Small intestine (tissue), 7 donors: ENCODE results near the gene MISP. TPM values are rescaled to one million over a fixed set of nuclear protein-coding genes. Genes with fewer than 3 reads are reported as not detected.

Source experiments
- DNase-seq, 2 donors: peaks; one replicate each; pipeline versions ENCODE4 v3.0.0 to v3.0.0-alpha.2; 2013
- FAIRE-seq: peaks from 2 replicates; lab custom pipeline; 2012; peaks lifted over from hg19 to GRCh38; lab: Jason Lieb, UNC
- H3K27ac ChIP-seq, 3 donors: one replicate each; pipeline ENCODE4 v1.5.1; 2013; ENCODE audit warnings: low read length in 2 of 3, mild to moderate bottlenecking in 2 of 3, control low read depth in 1 of 3, inconsistent platforms in 1 of 3, low read depth in 1 of 3, moderate library complexity in 1 of 3
- H3K27me3 ChIP-seq, 3 donors: one replicate each; pipeline ENCODE4 v1.6.1; 2013; ENCODE audit warnings: low read length in 3 of 3, inconsistent platforms in 1 of 3; ENCODE audit not compliant: control insufficient read depth in 3 of 3, insufficient read depth in 3 of 3
- H3K36me3 ChIP-seq, 3 donors: one replicate each; pipeline ENCODE4 v1.6.1; 2013; ENCODE audit warnings: low read length in 3 of 3, inconsistent platforms in 1 of 3, low read depth in 1 of 3, mild to moderate bottlenecking in 1 of 3, moderate library complexity in 1 of 3; ENCODE audit not compliant: control insufficient read depth in 3 of 3, insufficient read depth in 2 of 3
- H3K4me1 ChIP-seq, 3 donors: one replicate each; pipeline ENCODE4 v1.6.1; 2013; ENCODE audit warnings: low read length in 2 of 3, inconsistent platforms in 1 of 3, low read depth in 1 of 3, mild to moderate bottlenecking in 1 of 3, moderate library complexity in 1 of 3; ENCODE audit not compliant: control insufficient read depth in 3 of 3, insufficient read depth in 2 of 3
- H3K4me3 ChIP-seq, 3 donors: one replicate each; pipeline ENCODE4 v1.5.1; 2013; ENCODE audit warnings: low read length in 3 of 3, control low read depth in 1 of 3, inconsistent platforms in 1 of 3, low read depth in 1 of 3, mild to moderate bottlenecking in 1 of 3, moderate library complexity in 1 of 3
- H3K9me3 ChIP-seq, 2 donors: one replicate each; pipeline ENCODE4 v1.6.1; 2013; ENCODE audit warnings: low read depth in 1 of 2, low read length in 1 of 2; ENCODE audit not compliant: control insufficient read depth in 2 of 2, insufficient read depth in 1 of 2
- WGBS, 3 donors: extraction: QIAGEN DNeasy Blood & Tissue Kit; methylation state at CpG; one replicate each; pipeline ENCODE4 v1.1.7; 2013; 5-methylcytosine and 5-hydroxymethylcytosine counted together
- polyA plus RNA-seq, 4 donors: library from polyadenylated mRNA; stranded (reverse) in 3 of 4; unstranded in 1 of 4; fragments of 200-250 nt in 3 of 4; fragments of 120-200 nt in 1 of 4; gene quantifications; one replicate each; pipeline versions ENCODE4 v1.2.1 to v1.2.3, GENCODE V29; 2013
- donor health status: healthy with polysubstance abuse.
- donor health status: control.
- donor health status: control.
- donor health status: Bipolar disorder and iron deficiency.
- donor health status: healthy.

The MISP gene
- polyA plus RNA-seq, 4 donors, result 189 to 644 (median 383) TPM

DNA sequence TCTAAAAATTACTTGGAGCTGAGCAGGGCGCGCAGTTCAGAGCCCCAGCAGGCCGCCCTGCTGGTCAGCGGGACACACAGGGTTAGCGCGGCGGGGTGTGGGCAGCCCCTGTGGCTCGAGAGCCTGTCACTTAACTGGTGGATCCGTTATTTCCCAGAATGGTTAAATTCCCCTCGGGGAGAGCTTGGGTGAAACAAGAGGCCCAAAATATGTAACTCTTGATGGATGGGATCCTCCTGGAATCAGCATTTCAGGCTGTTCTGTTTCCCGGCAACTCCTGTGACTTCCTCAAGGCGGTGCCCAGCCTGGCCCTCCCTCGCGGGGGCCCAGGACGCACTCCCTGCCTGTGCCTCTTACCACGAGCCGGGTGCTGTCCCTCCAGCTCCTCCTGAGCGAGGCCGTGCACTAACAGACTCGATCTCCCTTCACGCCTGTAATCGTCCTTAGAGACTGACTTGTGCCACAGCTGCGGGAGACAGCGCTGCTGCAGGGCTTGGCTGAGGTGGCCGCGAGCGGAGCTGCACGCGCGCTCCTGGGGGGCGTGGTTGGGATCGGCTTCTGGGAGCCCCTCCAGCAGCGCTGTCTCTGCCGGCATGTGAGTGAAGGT lies 56.0 kb downstream of the MISP start:
- Histone ChIP-seq H3K36me3 (peaks cover 47 to 97% (median 61%) of the 10 kb centered on the region in 3 donors), H3K27me3 (no peaks in the 10 kb centered on the region), H3K4me3 (no peak overlapping the region), H3K9me3 (peaks cover 0 to 1% of the 10 kb centered on the region in 2 donors), H3K27ac (no peak overlapping the region), H3K4me1 (peaks cover 0 to 13% (median 3%) of the 10 kb centered on the region in 3 donors)
- FAIRE-seq (no peak), DNase-seq (no peak)
- 86 to 90% (median 90%) methylated on average over 33 to 34 of the region's 34 CpGs for WGBS, 3 donors

DNA sequence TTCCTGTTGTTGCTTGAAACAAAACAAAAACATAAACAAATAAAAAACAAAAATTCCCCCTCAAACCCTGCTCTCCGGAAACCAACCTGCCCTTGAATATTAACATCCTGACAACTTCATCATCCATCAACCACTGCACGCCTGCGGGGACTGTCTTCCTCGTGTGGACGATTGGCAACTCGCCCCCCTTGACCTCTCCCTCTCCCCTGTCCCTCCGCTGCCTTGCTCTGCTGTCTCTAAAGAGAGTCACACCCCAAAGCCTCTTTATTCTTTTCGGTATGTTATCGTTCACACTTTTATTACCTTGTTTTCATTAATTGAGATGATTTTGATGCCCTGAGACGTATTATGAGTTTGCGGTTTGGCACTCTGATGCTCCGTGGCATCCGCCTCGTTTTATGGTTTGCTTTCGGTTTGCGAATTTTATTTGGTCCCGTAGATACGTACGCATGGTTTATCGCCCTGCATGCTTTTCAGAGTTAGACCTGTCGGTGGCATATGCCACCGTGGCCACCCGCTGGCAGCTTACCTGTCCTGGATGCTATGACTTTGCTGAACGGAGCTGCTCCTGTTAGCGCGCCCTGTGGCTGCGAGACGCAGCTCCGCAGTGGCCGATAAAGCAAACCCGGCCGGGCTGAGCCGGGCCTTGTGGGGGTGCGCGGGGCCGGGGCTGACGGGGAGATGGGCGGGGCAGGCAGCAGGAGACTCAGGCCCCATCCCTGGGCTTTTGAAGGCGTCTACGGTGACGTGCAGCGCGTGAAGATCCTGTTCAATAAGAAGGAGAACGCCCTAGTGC lies 56.9 kb downstream of the MISP start:
- no peak for FAIRE-seq
- Histone ChIP-seq H3K27me3 (no peaks in the 10 kb centered on the region), H3K4me1 (peaks cover 0 to 5% (median 0%) of the 10 kb centered on the region in 3 donors), H3K4me3 (no peak overlapping the region), H3K36me3 (peaks cover 53 to 91% (median 70%) of the 10 kb centered on the region in 3 donors), H3K27ac (no peak overlapping the region), H3K9me3 (peaks cover 0 to 3% of the 10 kb centered on the region in 2 donors)
- WGBS, 3 donors, result 89 to 91% (median 89%) methylated on average over 43 to 44 of the region's 44 CpGs
- DNase-seq, result no peak

DNA sequence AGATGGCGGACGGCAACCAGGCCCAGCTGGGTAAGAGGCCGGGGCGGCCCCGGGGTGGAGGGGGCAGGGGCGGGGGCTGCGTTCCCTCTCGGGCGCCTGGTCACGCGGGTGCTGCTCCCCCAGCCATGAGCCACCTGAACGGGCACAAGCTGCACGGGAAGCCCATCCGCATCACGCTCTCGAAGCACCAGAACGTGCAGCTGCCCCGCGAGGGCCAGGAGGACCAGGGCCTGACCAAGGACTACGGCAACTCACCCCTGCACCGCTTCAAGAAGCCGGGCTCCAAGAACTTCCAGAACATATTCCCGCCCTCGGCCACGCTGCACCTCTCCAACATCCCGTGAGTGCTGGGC lies 57.5 kb downstream of the MISP start:
- H3K36me3 ChIP-seq, result peaks cover 53 to 89% (median 71%) of the 10 kb centered on the region in 3 donors
- WGBS, 3 donors, result 90 to 93% (median 92%) methylated on average over 24 to 26 of the region's 26 CpGs
- peaks cover 0 to 3% of the 10 kb centered on the region in 2 donors for H3K9me3 ChIP-seq
- FAIRE-seq (no peak), DNase-seq (no peak)
- H3K4me1 ChIP-seq, result no peaks in the 10 kb centered on the region
- H3K27ac ChIP-seq, result no peak overlapping the region
- H3K27me3 ChIP-seq, result no peaks in the 10 kb centered on the region
- no peak overlapping the region for H3K4me3 ChIP-seq

GRCh38 chr19:810077-810855 lies 59.4 kb downstream of the MISP start:
- WGBS, 3 donors, result 82 to 86% (median 82%) methylated on average over 28 to 30 of the region's 30 CpGs
- Histone ChIP-seq H3K4me1 (no peaks in the 10 kb centered on the region), H3K27ac (no peak overlapping the region), H3K36me3 (peaks cover 44 to 87% (median 55%) of the 10 kb centered on the region in 3 donors), H3K9me3 (peaks cover 0 to 3% of the 10 kb centered on the region in 2 donors), H3K27me3 (no peaks in the 10 kb centered on the region), H3K4me3 (no peak overlapping the region)
- no peak for FAIRE-seq
- DNase-seq, result no peak

- no peak overlapping the region for H3K27ac ChIP-seq
- peaks cover 36 to 88% (median 50%) of the 10 kb centered on the region in 3 donors for H3K36me3 ChIP-seq
- H3K27me3 ChIP-seq, result no peaks in the 10 kb centered on the region
- H3K4me1 ChIP-seq, result no peaks in the 10 kb centered on the region
- DNase-seq (no peak), FAIRE-seq (no peak)
- peaks cover 0 to 3% of the 10 kb centered on the region in 2 donors for H3K9me3 ChIP-seq
- WGBS, 3 donors, result 82 to 89% (median 84%) methylated on average over 25 of the region's 25 CpGs
- no peak overlapping the region for H3K4me3 ChIP-seq
Measured at GRCh38 chr19:810883-811489, 60.1 kb downstream of the MISP start.

- Histone ChIP-seq H3K27ac (no peak overlapping the region), H3K4me1 (no peaks in the 10 kb centered on the region), H3K4me3 (no peak overlapping the region), H3K9me3 (peaks cover 0 to 3% of the 10 kb centered on the region in 2 donors), H3K36me3 (peaks cover 33 to 84% (median 46%) of the 10 kb centered on the region in 3 donors), H3K27me3 (no peaks in the 10 kb centered on the region)
- DNase-seq (no peak), FAIRE-seq (no peak)
- 83 to 90% (median 86%) methylated on average over 20 of the region's 20 CpGs for WGBS, 3 donors
Measured at GRCh38 chr19:811506-812048, 60.7 kb downstream of the MISP start.

- Histone ChIP-seq H3K36me3 (peaks cover 31 to 77% (median 44%) of the 10 kb centered on the region in 3 donors), H3K9me3 (peaks cover 0 to 3% of the 10 kb centered on the region in 2 donors), H3K27me3 (no peaks in the 10 kb centered on the region), H3K4me1 (no peaks in the 10 kb centered on the region), H3K27ac (no peak overlapping the region), H3K4me3 (no peak overlapping the region)
- DNase-seq, result no peak
- FAIRE-seq, result no peak
- 91 to 95% (median 93%) methylated on average over 62 to 80 of the region's 80 CpGs for WGBS, 3 donors
Measured at GRCh38 chr19:812049-812746, 61.3 kb downstream of the MISP start.
